Panc1 (cell line): ENCODE data around the gene TBXAS1. TPM values are rescaled to one million over a fixed set of nuclear protein-coding genes. Genes with fewer than 3 reads are reported as not detected.

ENCODE experiments used
- ATAC-seq: fragments of 200-7000 bp; cut with Tn5 transposase; 2 replicates; pipeline ENCODE4 v1.9.1; 2020; ENCODE audit warnings: mild to moderate bottlenecking, moderate library complexity
- BruUV-seq: library from RNA; stranded (reverse); fragments of 400-500 nt; replicated peaks from 2 replicates; lab custom pipeline; 2021; lab: Mats Ljungman, UMichigan
- CTCF ChIA-PET: fragments of 300-600 bp; sonication (Branson Sonifier 250); formaldehyde crosslinking; loops from one replicate; lab custom pipeline; 2022; ENCODE audit warnings: antibody characterized with exemption; lab: Charles Lee
- POLR2A ChIA-PET: fragments of 300-600 bp; sonication (Branson Sonifier 250); formaldehyde crosslinking; loops from one replicate; lab custom pipeline; 2022; ENCODE audit warnings: antibody characterized with exemption; lab: Charles Lee
- DNase-seq: peaks from one replicate; pipeline ENCODE4 v3.0.0-alpha.2; 2010; ENCODE audit warnings: low read depth, low spot score
- H3K27ac ChIP-seq: 2 replicates; pipeline ENCODE4 v1.5.1; 2011; ENCODE audit warnings: mild to moderate bottlenecking, low read length, inconsistent platforms
- H3K27me3 ChIP-seq: fragments of 200-500 bp; sonication (Bioruptor generic); 2 replicates; pipeline ENCODE4 v1.6.0; 2014; ENCODE audit warnings: low read length, inconsistent platforms; ENCODE audit not compliant: control insufficient read depth, insufficient read depth
- H3K36me3 ChIP-seq: fragments of 200-500 bp; sonication (Bioruptor generic); 2 replicates; pipeline ENCODE4 v1.5.1; 2014; ENCODE audit warnings: inconsistent platforms, mild to moderate bottlenecking, low read length, moderate library complexity; ENCODE audit not compliant: control insufficient read depth, insufficient read depth
- H3K4me1 ChIP-seq: 2 replicates; pipeline ENCODE4 v1.5.1; 2011; ENCODE audit warnings: inconsistent platforms, mild to moderate bottlenecking, low read length, moderate library complexity; ENCODE audit not compliant: control insufficient read depth, insufficient read depth
- H3K4me3 ChIP-seq, 2 experiments: 2 replicates each; pipeline ENCODE4 v1.5.1; 2011 to 2012; ENCODE audit warnings: low read depth in 2 of 2, low read length in 2 of 2, mild to moderate bottlenecking in 2 of 2, inconsistent platforms in 1 of 2, moderate library complexity in 1 of 2
- H3K9me3 ChIP-seq: fragments of 200-500 bp; sonication (Bioruptor generic); 2 replicates; pipeline ENCODE4 v1.5.1; 2014; ENCODE audit warnings: low read depth, mild to moderate bottlenecking, inconsistent platforms, low read length, moderate library complexity; ENCODE audit not compliant: control insufficient read depth, insufficient read depth
- POLR2AphosphoS5 ChIP-seq: IDR thresholded peaks from 2 replicates; pipeline ENCODE4 v1.6.1; 2012; ENCODE audit warnings: mild to moderate bottlenecking, low read depth, low read length, moderate library complexity
- SIN3A ChIP-seq: IDR thresholded peaks from 2 replicates; pipeline ENCODE4 v1.6.1; 2012; ENCODE audit warnings: low read depth, mild to moderate bottlenecking, low read length, moderate library complexity, borderline replicate concordance; ENCODE audit not compliant: insufficient read depth
- TCF7L2 ChIP-seq: IDR thresholded peaks from 2 replicates; pipeline ENCODE4 v1.6.1; 2011; ENCODE audit warnings: mild to moderate bottlenecking, low read depth, low read length, inconsistent platforms
- in situ Hi-C: cut with HindIII; loops from 2 replicates; pipeline ENCODE4 v1.10.0; 2016; ENCODE audit warnings: low sequenced_read_pairs, low pct_unique_long_range_greater_than_20kb
- intact Hi-C: fragments of 100-400 bp; cut with micrococcal nuclease; formaldehyde crosslinking; loops from one replicate; pipeline ENCODE4 v1.10.0; 2022; ENCODE audit not compliant: unreplicated experiment
- total RNA-seq: library from RNA; stranded (reverse); gene quantifications from one replicate; pipeline ENCODE4 v1.2.1, GENCODE V29; 2021; ENCODE audit not compliant: unreplicated experiment
- TF ChIP-seq, protein P1 (sequence below): fragments of 450-650 bp; IDR thresholded peaks from 2 replicates; pipeline ENCODE4 v1.5.1; 2017; ENCODE audit warnings: mild to moderate bottlenecking
- TF ChIP-seq, protein P2 (sequence below), 2 experiments: IDR thresholded peaks; 2 replicates each; pipeline ENCODE4 v1.6.1; 2011 to 2012; ENCODE audit warnings: low read depth in 2 of 2, control low read depth in 1 of 2, low read length in 1 of 2, mild to moderate bottlenecking in 1 of 2, moderate library complexity in 1 of 2; ENCODE audit not compliant: insufficient read depth in 1 of 2

The TBXAS1 gene
- total RNA-seq, 1 experiment from 2014 or later, result 4.4 TPM

GRCh38 chr7:139817249-139817648 is 11.8 kb upstream of the TBXAS1 start:
- in situ Hi-C loops (no loop called here), intact Hi-C loops (no loop called here)

DNA sequence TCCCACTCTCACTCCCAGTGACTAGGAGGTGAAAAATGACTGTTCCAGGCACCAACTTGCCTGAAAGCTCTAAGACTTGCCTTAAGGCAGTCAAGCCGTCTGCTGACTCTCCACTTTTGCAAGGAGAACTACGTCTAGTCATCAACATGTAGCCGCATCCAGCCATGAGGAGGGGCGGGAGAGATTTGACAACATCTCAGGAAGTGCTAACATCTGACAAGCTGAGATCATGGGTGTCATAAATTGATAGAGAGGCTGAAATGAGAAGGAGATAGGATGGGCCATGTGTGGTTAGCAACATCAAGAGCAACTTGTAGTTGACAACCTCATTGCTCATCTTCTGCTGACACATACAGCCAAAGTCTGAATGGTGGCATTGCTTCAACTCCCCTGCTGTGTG is 9.0 kb upstream of the TBXAS1 start:
- POLR2A ChIA-PET, result no interaction called here
- no peak for ATAC-seq
- BruUV-seq, result no TSS peak
- no peaks in the 10 kb centered on the region for H3K9me3 ChIP-seq
- in situ Hi-C loops (no loop called here), intact Hi-C loops (no loop called here)
- no peak overlapping the region for H3K4me3 ChIP-seq
- H3K36me3 ChIP-seq, result no peaks in the 10 kb centered on the region
- H3K27ac ChIP-seq, result no peak overlapping the region
- no peaks in the 10 kb centered on the region for H3K4me1 ChIP-seq
- DNase-seq, result no peak
- H3K27me3 ChIP-seq, result 0 out of 2 replicates have a peak, but pooled peaks cover 2% of the 10 kb centered on the region
- CTCF ChIA-PET, result no interaction called here
- no peak for TF ChIP-seq POLR2AphosphoS5
- TF ChIP-seq SIN3A, result no peak
- TF ChIP-seq, protein P1, sequence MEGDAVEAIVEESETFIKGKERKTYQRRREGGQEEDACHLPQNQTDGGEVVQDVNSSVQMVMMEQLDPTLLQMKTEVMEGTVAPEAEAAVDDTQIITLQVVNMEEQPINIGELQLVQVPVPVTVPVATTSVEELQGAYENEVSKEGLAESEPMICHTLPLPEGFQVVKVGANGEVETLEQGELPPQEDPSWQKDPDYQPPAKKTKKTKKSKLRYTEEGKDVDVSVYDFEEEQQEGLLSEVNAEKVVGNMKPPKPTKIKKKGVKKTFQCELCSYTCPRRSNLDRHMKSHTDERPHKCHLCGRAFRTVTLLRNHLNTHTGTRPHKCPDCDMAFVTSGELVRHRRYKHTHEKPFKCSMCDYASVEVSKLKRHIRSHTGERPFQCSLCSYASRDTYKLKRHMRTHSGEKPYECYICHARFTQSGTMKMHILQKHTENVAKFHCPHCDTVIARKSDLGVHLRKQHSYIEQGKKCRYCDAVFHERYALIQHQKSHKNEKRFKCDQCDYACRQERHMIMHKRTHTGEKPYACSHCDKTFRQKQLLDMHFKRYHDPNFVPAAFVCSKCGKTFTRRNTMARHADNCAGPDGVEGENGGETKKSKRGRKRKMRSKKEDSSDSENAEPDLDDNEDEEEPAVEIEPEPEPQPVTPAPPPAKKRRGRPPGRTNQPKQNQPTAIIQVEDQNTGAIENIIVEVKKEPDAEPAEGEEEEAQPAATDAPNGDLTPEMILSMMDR, result no peak
- TF ChIP-seq TCF7L2, result no peak
- TF ChIP-seq, protein P2, sequence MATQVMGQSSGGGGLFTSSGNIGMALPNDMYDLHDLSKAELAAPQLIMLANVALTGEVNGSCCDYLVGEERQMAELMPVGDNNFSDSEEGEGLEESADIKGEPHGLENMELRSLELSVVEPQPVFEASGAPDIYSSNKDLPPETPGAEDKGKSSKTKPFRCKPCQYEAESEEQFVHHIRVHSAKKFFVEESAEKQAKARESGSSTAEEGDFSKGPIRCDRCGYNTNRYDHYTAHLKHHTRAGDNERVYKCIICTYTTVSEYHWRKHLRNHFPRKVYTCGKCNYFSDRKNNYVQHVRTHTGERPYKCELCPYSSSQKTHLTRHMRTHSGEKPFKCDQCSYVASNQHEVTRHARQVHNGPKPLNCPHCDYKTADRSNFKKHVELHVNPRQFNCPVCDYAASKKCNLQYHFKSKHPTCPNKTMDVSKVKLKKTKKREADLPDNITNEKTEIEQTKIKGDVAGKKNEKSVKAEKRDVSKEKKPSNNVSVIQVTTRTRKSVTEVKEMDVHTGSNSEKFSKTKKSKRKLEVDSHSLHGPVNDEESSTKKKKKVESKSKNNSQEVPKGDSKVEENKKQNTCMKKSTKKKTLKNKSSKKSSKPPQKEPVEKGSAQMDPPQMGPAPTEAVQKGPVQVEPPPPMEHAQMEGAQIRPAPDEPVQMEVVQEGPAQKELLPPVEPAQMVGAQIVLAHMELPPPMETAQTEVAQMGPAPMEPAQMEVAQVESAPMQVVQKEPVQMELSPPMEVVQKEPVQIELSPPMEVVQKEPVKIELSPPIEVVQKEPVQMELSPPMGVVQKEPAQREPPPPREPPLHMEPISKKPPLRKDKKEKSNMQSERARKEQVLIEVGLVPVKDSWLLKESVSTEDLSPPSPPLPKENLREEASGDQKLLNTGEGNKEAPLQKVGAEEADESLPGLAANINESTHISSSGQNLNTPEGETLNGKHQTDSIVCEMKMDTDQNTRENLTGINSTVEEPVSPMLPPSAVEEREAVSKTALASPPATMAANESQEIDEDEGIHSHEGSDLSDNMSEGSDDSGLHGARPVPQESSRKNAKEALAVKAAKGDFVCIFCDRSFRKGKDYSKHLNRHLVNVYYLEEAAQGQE (IDR thresholded peaks at IDR 0.05; ENCODE audit: insufficient read depth in 1 of 2, low read depth in 2 of 2, low read length in 1 of 2), result no peak

More at GRCh38 chr7:139817249-139817648, 11.8 kb upstream of the TBXAS1 start:
- BruUV-seq, result no TSS peak
- TF ChIP-seq POLR2AphosphoS5 (no peak), SIN3A (no peak), TCF7L2 (no peak)
- TF ChIP-seq, protein P2 (IDR thresholded peaks at IDR 0.05; ENCODE audit: insufficient read depth in 1 of 2, low read depth in 2 of 2, low read length in 1 of 2), result no peak
- TF ChIP-seq, protein P1, result no peak
- Histone ChIP-seq H3K36me3 (no peaks in the 10 kb centered on the region), H3K4me3 (no peak overlapping the region), H3K27ac (no peak overlapping the region), H3K4me1 (no peaks in the 10 kb centered on the region), H3K27me3 (no peaks in the 10 kb centered on the region), H3K9me3 (no peaks in the 10 kb centered on the region)
- DNase-seq (no peak), ATAC-seq (no peak)
- CTCF ChIA-PET, result interaction anchor here (0.6 kb wide), 1 partner anchor 151 kb away, joined by 6 read pairs; no protein-coding TSS in a partner anchor
- POLR2A ChIA-PET, result interaction anchor here (0.7 kb wide), 1 partner anchor 204 kb away, joined by 10 read pairs; no protein-coding TSS in a partner anchor
